ENCODE data around the gene RBBP4.
A peak's percentile ranks its signal among the peaks of the same experiment; 100 is the strongest.

The RBBP4 gene

GRCh38 chr1:32724678-32725614 lies 73.9 kb downstream of the RBBP4 start:
- peak; percentile 63 for DNase-seq

GRCh38 chr1:32725615-32725982 lies 74.6 kb downstream of the RBBP4 start:
- DNase-seq, result no peak

GRCh38 chr1:32727876-32728275 lies 76.9 kb downstream of the RBBP4 start:
- DNase-seq, result no peak

- no peak for DNase-seq
These were observed 77.5 kb downstream of the RBBP4 start for GRCh38 chr1:32728413-32729077.

GRCh38 chr1:32729254-32730046 lies 78.4 kb downstream of the RBBP4 start:
- no peak for DNase-seq

GRCh38 chr1:32733582-32734321 lies 82.7 kb downstream of the RBBP4 start:
- no peak for DNase-seq

Measured in activated CD4-positive, alpha-beta T cell treated with anti-CD3 and anti-CD28 coated beads, Interleukin-10, Interleukin-2, amounts not matched to agents 100 ng/mL and 50 ng/mL, durations not matched to agents 16 hours and 8 hours (primary cell).